Activated B cell treated with CpG ODN at 0.5 μM for 24 hours (primary cell): Measurements from ENCODE around the gene CYP2C19. TPM values are rescaled to one million over a fixed set of nuclear protein-coding genes. Genes with fewer than 3 reads are reported as not detected.
"Not testable (repeated sequence)": the region's sequence is repeated elsewhere in the genome, so short reads cannot be mapped to it uniquely, and the experiment has no call there.

ENCODE experiments used
- ATAC-seq: fragments of 200-7000 bp; cut with Tn5 transposase; one replicate; pipeline ENCODE4 v1.10.0; 2021; ENCODE audit warnings: low read depth, mild to moderate bottlenecking, moderate library complexity
- CTCF ChIA-PET: fragments of 350-600 bp; sonication (Branson Sonifier 250); formaldehyde crosslinking; loops from one replicate; lab custom pipeline; 2021; ENCODE audit warnings: antibody characterized with exemption; lab: Charles Lee
- POLR2A ChIA-PET: fragments of 350-600 bp; sonication (Branson Sonifier 250); formaldehyde crosslinking; loops from one replicate; lab custom pipeline; 2021; ENCODE audit warnings: antibody characterized with exemption; lab: Charles Lee
- DNase-seq: peaks from one replicate; pipeline ENCODE4 v3.0.0; 2022
- H3K27ac Mint-ChIP-seq: one replicate; pipeline ENCODE4 v1.8.0; 2020; ENCODE audit warnings: mixed read lengths
- H3K27me3 Mint-ChIP-seq: one replicate; pipeline ENCODE4 v1.8.0; 2021; ENCODE audit warnings: mixed read lengths
- H3K36me3 Mint-ChIP-seq: one replicate; pipeline ENCODE4 v1.8.0; 2021; ENCODE audit warnings: low read depth, mixed read lengths
- H3K4me1 Mint-ChIP-seq: one replicate; pipeline ENCODE4 v1.8.0; 2021; ENCODE audit warnings: mixed read lengths
- H3K4me3 Mint-ChIP-seq: one replicate; pipeline ENCODE4 v1.8.0; 2020; ENCODE audit warnings: mild to moderate bottlenecking, mixed read lengths
- H3K9me3 Mint-ChIP-seq: one replicate; pipeline ENCODE4 v1.8.0; 2020; ENCODE audit warnings: mixed read lengths
- CTCF ChIP-seq: fragments of 200-600 bp; IDR thresholded peaks from one replicate; pipeline ENCODE4 v1.8.0; 2022; ENCODE audit warnings: antibody characterized with exemption, mild to moderate bottlenecking
- intact Hi-C: fragments of 100-400 bp; cut with micrococcal nuclease; formaldehyde crosslinking; loops from one replicate; pipeline ENCODE4 v1.15.1; 2024
- total RNA-seq: library from RNA; stranded (reverse); gene quantifications from 2 replicates; pipeline ENCODE4 v1.2.3, GENCODE V29; 2022

Gene CYP2C19
- total RNA-seq, 1 donor from 2014 or later = not detected

DNA sequence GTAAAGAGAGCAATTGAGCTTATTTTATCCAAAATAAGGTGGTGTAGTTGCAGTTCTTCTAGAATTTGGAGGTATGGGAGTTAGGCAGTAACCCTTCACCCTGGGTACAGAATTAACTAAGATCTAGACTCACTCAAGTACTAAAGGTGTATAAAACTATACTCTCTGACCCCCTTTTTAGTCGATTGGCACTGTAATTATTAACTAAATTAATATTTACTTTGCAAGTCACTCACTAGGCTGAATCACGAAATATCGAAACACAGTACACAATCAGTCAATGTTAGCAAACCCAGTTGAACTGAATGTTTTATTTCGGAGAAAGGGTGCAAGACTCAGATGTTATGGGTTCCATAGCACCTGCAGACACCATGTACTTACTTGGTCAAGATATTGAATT, 14.6 kb upstream of the CYP2C19 start:
- Mint-ChIP-seq H3K27me3 (no peaks in the 10 kb centered on the region), H3K4me3 (no peak overlapping the region), H3K4me1 (no peaks in the 10 kb centered on the region), H3K36me3 (no peaks in the 10 kb centered on the region), H3K27ac (no peak overlapping the region), H3K9me3 (peaks cover 16% of the 10 kb centered on the region)
- CTCF ChIA-PET = no interaction called here
- no peak for TF ChIP-seq CTCF
- DNase-seq (no peak), ATAC-seq (no peak)
- intact Hi-C loops = no loop called here
- POLR2A ChIA-PET = no interaction called here

GRCh38 chr10:94757916-94758315, 4.6 kb upstream of the CYP2C19 start:
- intact Hi-C loops = no loop called here
- ATAC-seq (no peak), DNase-seq (no peak)
- H3K4me3 Mint-ChIP-seq = no peak overlapping the region
- H3K36me3 Mint-ChIP-seq = no peaks in the 10 kb centered on the region
- H3K27me3 Mint-ChIP-seq = no peaks in the 10 kb centered on the region
- POLR2A ChIA-PET = no interaction called here
- CTCF ChIA-PET = no interaction called here
- H3K9me3 Mint-ChIP-seq = no peaks in the 10 kb centered on the region
- H3K27ac Mint-ChIP-seq = no peak overlapping the region
- H3K4me1 Mint-ChIP-seq = no peaks in the 10 kb centered on the region
- TF ChIP-seq CTCF = no peak

- POLR2A ChIA-PET = no interaction called here
- intact Hi-C loops = no loop called here
- TF ChIP-seq CTCF = no peak
- no peaks in the 10 kb centered on the region for H3K27me3 Mint-ChIP-seq
- no peak for DNase-seq
- H3K9me3 Mint-ChIP-seq = peaks cover 2% of the 10 kb centered on the region
- no peak for ATAC-seq
- no peak overlapping the region for H3K4me3 Mint-ChIP-seq
- H3K4me1 Mint-ChIP-seq = no peaks in the 10 kb centered on the region
- CTCF ChIA-PET = no interaction called here
- no peak overlapping the region for H3K27ac Mint-ChIP-seq
- H3K36me3 Mint-ChIP-seq = no peaks in the 10 kb centered on the region
Measured at GRCh38 chr10:94760586-94761178, 1.8 kb upstream of the CYP2C19 start.

- CTCF ChIA-PET, ATAC-seq, DNase-seq, H3K36me3 Mint-ChIP-seq, H3K4me1 Mint-ChIP-seq, H3K4me3 Mint-ChIP-seq, H3K27me3 Mint-ChIP-seq, intact Hi-C loops, H3K27ac Mint-ChIP-seq, H3K9me3 Mint-ChIP-seq, POLR2A ChIA-PET: not testable (repeated sequence)
Measured at GRCh38 chr10:94775425-94775824, 12.9 kb downstream of the CYP2C19 start.

- DNase-seq = no peak
- no peak for ATAC-seq
- TF ChIP-seq CTCF = no peak
- Mint-ChIP-seq H3K4me1 (no peaks in the 10 kb centered on the region), H3K27me3 (no peaks in the 10 kb centered on the region), H3K36me3 (no peaks in the 10 kb centered on the region), H3K4me3 (no peak overlapping the region), H3K9me3 (no peaks in the 10 kb centered on the region), H3K27ac (no peak overlapping the region)
- CTCF ChIA-PET = no interaction called here
- intact Hi-C loops = no loop called here
- POLR2A ChIA-PET = no interaction called here
Measured at GRCh38 chr10:94777886-94778458, 15.5 kb downstream of the CYP2C19 start.

DNA sequence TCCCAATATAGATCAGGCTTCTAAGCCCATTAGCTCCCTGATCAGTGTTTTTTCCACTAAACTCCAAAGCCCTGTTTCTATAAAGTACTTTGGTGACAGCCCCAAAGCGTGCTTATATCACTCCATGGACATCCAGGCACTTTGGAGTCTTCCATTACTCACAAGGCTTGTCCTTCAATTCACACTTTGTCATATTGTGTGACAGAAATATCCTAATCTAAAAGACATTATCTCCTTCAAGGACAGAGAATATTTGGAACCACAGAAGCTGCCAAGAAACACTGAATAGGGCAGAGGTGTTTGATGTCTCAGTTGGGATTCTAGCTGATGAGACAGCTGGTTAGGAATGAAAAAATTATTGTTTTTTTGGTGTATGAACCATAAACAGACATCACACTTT, 18.4 kb downstream of the CYP2C19 start:
- no peaks in the 10 kb centered on the region for H3K36me3 Mint-ChIP-seq
- CTCF ChIA-PET = no interaction called here
- intact Hi-C loops = no loop called here
- DNase-seq (no peak), ATAC-seq (no peak)
- no peak overlapping the region for H3K4me3 Mint-ChIP-seq
- H3K9me3 Mint-ChIP-seq = no peaks in the 10 kb centered on the region
- no peaks in the 10 kb centered on the region for H3K27me3 Mint-ChIP-seq
- POLR2A ChIA-PET = no interaction called here
- no peak for TF ChIP-seq CTCF
- no peak overlapping the region for H3K27ac Mint-ChIP-seq
- no peaks in the 10 kb centered on the region for H3K4me1 Mint-ChIP-seq
